Nephron (organoid): Measurements from ENCODE around the gene PGGHG.

Experiments
- H3K27ac Mint-ChIP-seq, 3 experiments: 2 replicates each; pipeline ENCODE4 v1.8.0; 2020; ENCODE audit warnings: mixed read lengths in 3 of 3, mild to moderate bottlenecking in 2 of 3, moderate library complexity in 1 of 3
- H3K27me3 Mint-ChIP-seq: 2 replicates; pipeline ENCODE4 v1.8.0; 2021; ENCODE audit warnings: low read depth, mild to moderate bottlenecking, moderate library complexity, mixed read lengths
- H3K36me3 Mint-ChIP-seq: 2 replicates; pipeline ENCODE4 v1.8.0; 2020; ENCODE audit warnings: low read depth, mixed read lengths
- H3K4me1 Mint-ChIP-seq: 2 replicates; pipeline ENCODE4 v1.8.0; 2020; ENCODE audit warnings: mixed read lengths
- H3K4me3 Mint-ChIP-seq, 3 experiments: 2 replicates each; pipeline ENCODE4 v1.8.0; 2020; ENCODE audit warnings: mild to moderate bottlenecking in 3 of 3, mixed read lengths in 3 of 3, moderate library complexity in 2 of 3
- H3K9me3 Mint-ChIP-seq: 2 replicates; pipeline ENCODE4 v1.8.0; 2020; ENCODE audit warnings: mixed read lengths
- CTCF ChIP-seq, 3 experiments: fragments of 200-600 bp; sonication (generic); IDR thresholded peaks; one replicate each; pipeline ENCODE4 v1.5.0; 2021; ENCODE audit warnings: antibody characterized with exemption in 3 of 3; ENCODE audit not compliant: unreplicated experiment in 3 of 3

Gene PGGHG

GRCh38 chr11:288478-289397 lies at the start of gene PGGHG:
Gene PGGHG, plus strand, starts transcription at chr11:289126. Its CDS starts 691 bp downstream, at chr11:289817.
- Mint-ChIP-seq H3K27me3 (peaks cover 5% of the 10 kb centered on the region), H3K36me3 (no peaks in the 10 kb centered on the region), H3K27ac (peak within 1 kb of the TSS; percentile 29 to 71 (median 61)), H3K9me3 (no peaks in the 10 kb centered on the region), H3K4me3 (peak within 1 kb of the TSS; percentile 83 to 89 (median 87)), H3K4me1 (peaks cover 7% of the 10 kb centered on the region)
- TF ChIP-seq CTCF (IDR thresholded peaks at IDR 0.05; ENCODE audit: unreplicated experiment in 3 of 3), result no peak

- no peak overlapping the region for H3K27ac Mint-ChIP-seq
- H3K9me3 Mint-ChIP-seq, result no peaks in the 10 kb centered on the region
- no peaks in the 10 kb centered on the region for H3K27me3 Mint-ChIP-seq
- H3K4me3 Mint-ChIP-seq, result no peak overlapping the region
- TF ChIP-seq CTCF (IDR thresholded peaks at IDR 0.05; ENCODE audit: unreplicated experiment in 3 of 3), result no peak
- H3K36me3 Mint-ChIP-seq, result peaks cover 35% of the 10 kb centered on the region
- H3K4me1 Mint-ChIP-seq, result peaks cover 21% of the 10 kb centered on the region
These were observed 48.6 kb upstream of the PGGHG start for GRCh38 chr11:240315-240714.

- Mint-ChIP-seq H3K9me3 (no peaks in the 10 kb centered on the region), H3K4me1 (peaks cover 16% of the 10 kb centered on the region), H3K4me3 (peak overlapping the region; percentile 19 to 26 (median 26)), H3K27ac (peak overlapping the region in 1 of 3 experiments; percentile 67), H3K36me3 (peaks cover 48% of the 10 kb centered on the region), H3K27me3 (no peaks in the 10 kb centered on the region)
- no peak for TF ChIP-seq CTCF (IDR thresholded peaks at IDR 0.05; ENCODE audit: unreplicated experiment in 3 of 3)
These were observed 47.3 kb upstream of the PGGHG start for GRCh38 chr11:241634-242033.

- no peaks in the 10 kb centered on the region for H3K27me3 Mint-ChIP-seq
- TF ChIP-seq CTCF (IDR thresholded peaks at IDR 0.05; ENCODE audit: unreplicated experiment in 3 of 3), result no peak
- H3K9me3 Mint-ChIP-seq, result no peaks in the 10 kb centered on the region
- no peak overlapping the region for H3K27ac Mint-ChIP-seq
- peaks cover 7% of the 10 kb centered on the region for H3K4me1 Mint-ChIP-seq
- no peak overlapping the region for H3K4me3 Mint-ChIP-seq
- peaks cover 74% of the 10 kb centered on the region for H3K36me3 Mint-ChIP-seq
These were observed 44.5 kb upstream of the PGGHG start for GRCh38 chr11:244376-244775.

- peaks cover 81% of the 10 kb centered on the region for H3K36me3 Mint-ChIP-seq
- no peak overlapping the region for H3K27ac Mint-ChIP-seq
- H3K9me3 Mint-ChIP-seq, result no peaks in the 10 kb centered on the region
- TF ChIP-seq CTCF (IDR thresholded peaks at IDR 0.05; ENCODE audit: unreplicated experiment in 3 of 3), result no peak
- no peak overlapping the region for H3K4me3 Mint-ChIP-seq
- H3K4me1 Mint-ChIP-seq, result no peaks in the 10 kb centered on the region
- H3K27me3 Mint-ChIP-seq, result peaks cover 4% of the 10 kb centered on the region
These were observed 39.9 kb upstream of the PGGHG start for GRCh38 chr11:249062-249461.

- Mint-ChIP-seq H3K4me1 (no peaks in the 10 kb centered on the region), H3K36me3 (peaks cover 74% of the 10 kb centered on the region), H3K27ac (no peak overlapping the region), H3K27me3 (peaks cover 4% of the 10 kb centered on the region), H3K4me3 (no peak overlapping the region), H3K9me3 (no peaks in the 10 kb centered on the region)
- no peak for TF ChIP-seq CTCF (IDR thresholded peaks at IDR 0.05; ENCODE audit: unreplicated experiment in 3 of 3)
These were observed 38.7 kb upstream of the PGGHG start for GRCh38 chr11:250274-250673.
